HG03064 (cell line): ENCODE results near the gene COLEC12.
"Not testable (repeated sequence)": the region's sequence is repeated elsewhere in the genome, so short reads cannot be mapped to it uniquely, and the experiment has no call there.

Source experiments
- ATAC-seq: cut with Tn5 transposase; IDR thresholded peaks from one replicate; pipeline ENCODE4 v1.9.1; 2021; ENCODE audit warnings: low read depth; ENCODE audit not compliant: unreplicated experiment

Gene COLEC12

DNA sequence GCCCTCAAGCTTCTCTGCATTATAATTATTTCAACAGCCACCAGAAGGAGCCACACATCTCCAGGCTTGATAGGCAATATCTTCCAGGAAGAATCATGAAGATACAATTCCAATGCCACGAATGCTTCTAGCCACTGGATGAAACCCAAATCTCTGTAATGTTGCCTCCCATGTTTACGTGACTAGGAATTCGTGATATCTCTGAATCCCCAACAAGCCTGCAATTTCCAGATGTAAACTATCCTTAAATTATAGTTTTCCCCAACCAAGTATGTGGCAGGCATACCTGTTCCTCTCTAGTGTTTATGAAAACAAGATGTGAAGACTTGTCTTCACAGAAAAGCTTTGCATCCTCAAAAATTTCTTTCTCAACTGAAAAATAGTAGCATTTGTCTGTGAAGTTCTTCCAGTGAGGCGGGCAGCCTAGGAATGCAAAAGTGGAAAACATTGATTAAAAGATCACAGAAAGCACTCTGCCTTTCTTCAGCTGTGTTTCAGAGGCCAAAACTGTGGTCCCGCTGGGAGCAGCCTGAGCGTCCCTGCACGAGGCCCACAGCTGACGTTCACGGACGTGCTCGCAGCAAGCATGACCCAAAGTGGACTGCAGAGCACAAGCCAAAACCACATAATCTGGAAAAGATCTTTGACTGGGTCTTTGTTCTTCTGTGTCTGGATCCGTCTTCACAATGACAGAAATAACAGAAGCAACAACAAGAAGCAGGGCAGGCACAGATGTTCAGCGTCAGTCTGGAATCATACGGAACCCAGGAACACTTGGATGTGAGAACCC is 167.6 kb downstream of the COLEC12 start:
- no peak for ATAC-seq

DNA sequence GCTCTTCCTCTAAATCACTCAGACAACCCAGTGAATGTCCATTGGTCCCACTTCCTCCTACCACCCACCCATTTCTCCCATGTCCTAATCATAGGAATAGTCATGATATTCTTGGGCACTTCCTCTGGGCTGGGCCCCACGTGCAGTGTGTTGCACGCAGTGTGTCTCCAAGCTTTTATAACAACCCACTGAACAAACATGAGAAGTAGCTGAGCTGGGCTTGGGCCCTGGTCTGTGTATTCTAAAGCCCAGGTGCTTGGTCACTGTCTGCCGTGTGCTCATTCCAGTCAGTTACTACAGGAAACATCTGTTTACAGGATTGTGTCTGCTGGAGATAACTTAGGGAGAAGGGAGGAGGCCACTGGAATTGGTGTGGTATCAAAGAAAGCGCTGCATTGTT is 168.5 kb downstream of the COLEC12 start:
- no peak for ATAC-seq

DNA sequence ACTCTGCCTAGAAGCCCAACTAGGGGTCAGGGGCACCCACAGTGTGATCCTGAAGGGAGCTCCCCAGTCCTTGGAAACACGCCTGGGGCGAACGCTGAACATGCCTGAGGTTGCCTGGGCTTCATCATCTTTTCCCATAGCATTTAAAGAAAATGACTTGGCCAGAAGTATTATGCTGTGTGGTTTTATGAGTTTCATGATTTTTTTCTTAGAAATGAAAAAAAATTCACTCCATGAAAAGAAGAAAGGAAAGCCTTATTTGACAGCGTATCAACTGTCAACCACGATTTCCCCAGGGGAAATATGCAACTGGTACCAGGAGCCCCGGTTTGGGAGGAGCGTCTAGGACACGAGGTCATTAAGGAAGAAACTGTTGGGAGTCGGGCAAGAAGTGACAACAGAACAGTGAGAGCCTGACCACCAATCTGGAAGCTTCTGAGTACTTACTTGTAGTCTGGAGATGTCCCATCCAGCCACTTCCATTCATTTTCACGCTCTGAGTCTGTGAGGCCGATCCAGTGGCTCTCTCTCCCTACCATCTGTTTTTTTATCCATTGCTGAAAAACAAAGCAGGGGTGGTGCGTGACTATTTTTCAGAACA is 169.2 kb downstream of the COLEC12 start:
- no peak for ATAC-seq

DNA sequence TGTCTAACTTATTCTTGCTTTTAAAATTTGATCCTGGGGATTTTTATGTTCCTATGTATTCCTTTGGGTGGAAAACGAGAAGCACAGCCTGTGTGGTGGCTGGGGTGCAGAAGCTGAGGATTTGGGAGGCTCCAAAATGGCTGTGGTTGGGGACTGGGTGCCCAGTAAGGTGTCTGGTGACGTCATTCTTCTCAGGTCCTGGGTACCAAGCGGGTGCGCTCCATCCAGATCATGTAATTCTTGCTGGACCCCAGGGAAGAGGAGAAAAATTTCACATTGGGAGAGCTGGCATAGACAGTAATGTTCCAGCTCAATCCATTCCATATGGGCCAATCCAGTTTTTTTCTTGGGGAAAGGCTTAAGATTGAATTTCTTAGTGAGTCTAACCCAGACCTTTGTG is 171.6 kb downstream of the COLEC12 start:
- ATAC-seq = no peak

DNA sequence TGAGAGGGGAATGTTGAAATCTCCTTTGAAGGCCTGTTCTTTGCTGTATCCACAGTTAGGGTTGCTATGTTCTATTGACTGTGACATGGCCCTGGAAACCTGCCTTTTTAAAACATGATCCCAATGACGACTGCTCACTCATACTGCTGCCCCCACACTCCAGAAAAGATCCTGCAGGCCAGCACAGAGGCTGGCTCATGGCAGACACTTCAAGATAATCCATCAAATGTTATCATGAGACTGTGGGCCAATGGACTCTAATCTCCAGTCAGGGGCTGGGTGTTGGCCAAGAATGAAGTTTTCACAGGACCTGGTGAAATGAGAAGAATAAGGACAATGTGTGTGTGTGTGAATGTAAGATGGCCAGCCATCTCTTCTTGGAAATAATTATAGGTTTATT is 173.7 kb downstream of the COLEC12 start:
- no peak for ATAC-seq

DNA sequence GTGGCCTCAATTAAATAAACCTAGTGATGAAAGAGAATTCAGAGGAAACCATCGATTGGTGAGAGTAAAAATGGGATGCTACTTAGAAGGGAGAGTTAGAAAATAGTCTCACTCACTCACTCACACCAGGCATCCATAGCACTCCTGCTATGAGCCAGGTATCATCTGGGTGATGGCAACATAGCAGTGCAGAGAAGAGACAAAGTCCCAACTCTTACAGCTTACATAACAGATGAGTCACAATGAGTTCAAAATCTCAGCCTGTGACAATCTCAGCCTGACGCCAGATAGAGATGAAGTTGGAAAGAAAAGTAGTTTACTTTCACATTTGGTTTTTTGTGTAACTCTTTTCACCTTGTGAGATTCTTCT is 177.3 kb downstream of the COLEC12 start:
- no peak for ATAC-seq

DNA sequence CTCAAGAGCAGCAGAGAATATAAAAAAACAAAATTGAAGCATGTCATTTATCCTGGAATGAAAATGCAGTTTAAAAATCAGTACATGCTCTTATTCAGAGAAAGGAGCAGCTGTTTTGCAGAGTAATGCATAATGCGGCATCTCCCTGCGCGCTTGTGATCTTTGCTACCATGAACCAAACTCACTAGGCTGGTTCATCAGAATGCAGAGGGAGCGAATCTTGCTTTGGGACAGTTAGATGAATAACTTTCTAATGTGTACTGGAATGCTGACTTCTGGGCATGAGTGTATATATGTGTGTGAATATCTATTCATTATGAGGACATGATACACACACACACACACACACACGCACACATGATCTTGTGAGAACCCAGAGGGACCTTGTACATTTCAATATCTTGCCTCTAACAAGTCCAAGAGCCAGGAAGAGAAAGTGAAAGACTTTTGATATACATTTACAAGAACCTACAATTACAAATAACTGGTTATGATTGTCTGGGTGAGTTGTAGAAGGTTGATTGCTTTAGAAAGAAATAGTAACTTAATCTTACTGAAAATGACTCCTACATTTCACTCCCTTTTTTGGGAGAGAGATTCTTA is 178.5 kb downstream of the COLEC12 start:
- no peak for ATAC-seq

DNA sequence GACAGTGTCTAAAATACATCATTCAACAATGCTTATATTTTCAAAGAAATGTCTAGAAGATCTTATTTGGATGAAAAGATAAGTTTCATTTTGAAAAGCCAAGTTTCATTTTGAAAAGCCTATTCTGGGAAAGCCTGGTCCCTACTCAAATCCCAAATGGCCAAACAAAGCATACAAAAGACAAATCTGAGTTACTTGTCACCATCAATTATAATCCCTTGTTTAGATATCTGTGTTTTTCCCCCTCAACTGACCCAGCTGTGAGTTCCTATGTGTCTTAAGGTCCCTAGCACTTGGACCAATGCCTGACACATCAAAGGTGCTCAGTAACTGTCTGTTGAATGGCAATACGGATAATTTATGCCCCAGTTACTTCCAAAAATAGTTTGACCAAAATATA is 180.3 kb downstream of the COLEC12 start:
- no peak for ATAC-seq

DNA sequence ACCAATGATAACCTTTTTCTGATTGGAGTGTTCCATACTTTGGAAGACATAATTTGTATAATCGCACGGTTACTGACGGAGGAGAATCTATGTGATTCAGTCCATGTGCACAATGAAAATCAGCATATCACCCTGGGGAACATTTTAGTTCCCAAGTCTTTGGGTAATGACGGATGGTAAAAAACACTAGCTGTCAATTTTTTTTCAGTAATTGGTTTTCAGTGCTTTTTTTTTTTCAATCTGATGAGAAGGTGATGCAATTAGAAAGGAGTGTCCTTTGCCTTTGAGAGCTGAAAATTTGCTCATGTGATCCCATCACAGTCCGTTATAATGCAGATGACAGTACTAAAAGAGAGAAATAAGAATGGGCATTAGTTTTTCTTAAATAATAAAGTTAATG is 180.8 kb downstream of the COLEC12 start:
- no peak for ATAC-seq

DNA sequence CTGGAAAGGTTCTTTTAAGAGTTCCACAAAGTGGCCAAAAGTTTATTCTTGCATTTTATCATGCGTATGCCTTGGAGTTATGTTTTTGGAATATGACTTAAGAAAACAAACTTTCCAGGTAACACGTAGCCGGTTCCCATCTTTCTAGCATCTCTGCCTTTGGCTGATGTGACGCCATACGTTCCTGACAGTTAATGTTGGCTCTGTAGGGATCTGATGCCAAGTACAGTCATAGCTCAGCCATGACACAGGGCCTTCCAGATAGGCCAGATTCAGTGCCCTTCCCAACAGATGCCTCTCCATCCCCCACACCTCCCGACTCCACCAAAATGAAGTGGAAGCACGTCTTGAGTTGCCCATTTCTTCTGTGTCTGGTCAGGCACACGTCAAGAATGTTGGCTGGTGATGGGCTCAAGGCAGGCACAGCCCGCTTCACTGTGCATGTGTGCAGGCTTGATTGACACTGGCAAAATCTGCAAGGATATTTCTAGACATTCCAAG is 181.7 kb downstream of the COLEC12 start:
- no peak for ATAC-seq

DNA sequence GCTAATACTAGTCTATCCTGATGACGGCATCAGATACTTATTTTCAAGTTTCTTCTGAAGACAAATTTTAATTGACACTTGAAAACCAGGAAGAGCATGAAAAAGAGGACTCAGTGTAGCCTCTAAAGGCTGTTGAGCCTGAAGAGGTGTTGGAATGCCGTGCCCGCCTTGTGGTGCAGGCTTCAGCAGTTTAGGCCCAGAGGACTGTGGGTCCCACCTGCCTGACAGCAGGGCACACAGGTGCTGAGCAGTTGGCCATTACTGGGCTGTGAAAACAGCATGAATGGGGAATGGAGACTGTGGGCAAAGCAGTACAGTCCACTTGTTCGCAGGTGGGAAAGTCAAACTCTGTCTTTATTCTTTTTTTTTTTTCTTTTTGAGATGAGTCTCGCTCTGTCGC is 182.9 kb downstream of the COLEC12 start:
- no peak for ATAC-seq

DNA sequence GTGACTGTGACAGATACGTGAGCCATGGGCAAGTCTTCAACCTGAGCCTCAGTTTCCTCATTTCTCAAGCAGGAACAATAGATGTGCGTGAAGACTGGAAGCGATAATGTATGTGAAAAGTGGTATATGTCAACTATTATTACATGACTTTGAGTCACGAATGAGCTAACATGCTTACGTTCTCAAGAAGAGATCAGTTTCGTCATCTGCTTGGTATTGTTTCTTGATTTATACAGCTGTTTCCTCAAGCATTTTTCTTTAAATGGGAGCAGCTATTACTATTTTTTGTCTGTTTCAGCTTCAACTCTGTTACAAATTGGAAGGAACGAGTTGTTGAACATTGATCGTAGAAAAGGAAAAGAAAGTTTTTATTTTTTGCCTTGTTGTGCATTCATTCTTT is 184.1 kb downstream of the COLEC12 start:
- ATAC-seq = no peak

DNA sequence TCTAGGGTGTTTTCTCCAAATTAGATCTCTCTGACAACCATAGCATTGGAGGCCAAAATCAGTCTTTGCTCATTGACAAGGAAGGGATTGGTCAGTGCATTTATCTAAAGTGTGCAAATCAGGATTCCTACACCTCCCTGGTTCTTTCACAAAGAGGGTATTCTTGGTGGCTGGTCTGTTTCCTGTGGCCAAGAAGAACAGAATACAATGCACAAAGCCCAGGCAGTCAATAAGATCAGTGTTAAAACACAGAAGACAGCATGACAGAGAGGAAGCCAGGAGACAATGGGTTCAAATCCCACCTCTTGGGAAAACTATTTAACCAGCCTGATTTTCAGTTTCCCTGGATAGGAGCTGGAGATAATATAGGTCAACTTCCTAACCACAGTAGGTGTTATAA is 186.6 kb downstream of the COLEC12 start:
- ATAC-seq = no peak

DNA sequence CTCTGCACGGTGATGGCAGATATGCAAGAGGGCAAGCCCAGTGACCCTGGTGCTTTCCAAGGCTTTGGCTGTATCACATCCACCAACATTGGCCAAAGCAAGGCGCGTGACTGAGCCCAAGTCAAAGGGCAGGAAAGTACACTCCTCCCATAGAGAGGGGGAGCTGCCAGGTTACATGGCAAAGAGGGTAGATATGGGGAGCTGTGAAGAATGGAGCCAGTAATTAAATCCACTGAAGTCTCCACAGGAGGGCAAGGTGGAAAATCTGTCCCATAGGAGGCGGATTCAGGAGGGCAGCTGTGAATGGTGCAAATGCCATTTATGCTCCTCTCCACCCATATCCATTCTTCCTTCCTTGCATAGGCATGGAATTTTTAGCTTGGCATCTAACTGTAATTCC is 188.1 kb downstream of the COLEC12 start:
- ATAC-seq = no peak

DNA sequence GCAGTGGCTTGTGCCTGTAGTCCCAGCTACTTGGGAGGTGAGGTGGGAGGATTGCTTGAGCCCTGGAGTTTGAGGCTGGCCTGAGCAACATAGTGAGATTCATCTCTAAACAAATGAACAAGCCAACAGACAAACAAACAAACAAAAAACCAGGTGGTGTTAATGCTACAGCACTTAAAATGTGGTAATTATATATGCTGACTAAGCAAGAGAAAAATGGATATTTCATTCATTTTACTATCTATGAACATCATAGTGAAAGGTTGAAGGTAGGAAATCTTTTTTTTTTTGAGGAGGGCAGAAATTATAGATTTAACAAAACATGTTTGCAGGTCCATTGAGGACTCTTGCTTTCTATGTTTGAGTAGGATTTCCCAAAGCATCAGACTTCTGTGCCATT is 190.5 kb downstream of the COLEC12 start:
- no peak for ATAC-seq

DNA sequence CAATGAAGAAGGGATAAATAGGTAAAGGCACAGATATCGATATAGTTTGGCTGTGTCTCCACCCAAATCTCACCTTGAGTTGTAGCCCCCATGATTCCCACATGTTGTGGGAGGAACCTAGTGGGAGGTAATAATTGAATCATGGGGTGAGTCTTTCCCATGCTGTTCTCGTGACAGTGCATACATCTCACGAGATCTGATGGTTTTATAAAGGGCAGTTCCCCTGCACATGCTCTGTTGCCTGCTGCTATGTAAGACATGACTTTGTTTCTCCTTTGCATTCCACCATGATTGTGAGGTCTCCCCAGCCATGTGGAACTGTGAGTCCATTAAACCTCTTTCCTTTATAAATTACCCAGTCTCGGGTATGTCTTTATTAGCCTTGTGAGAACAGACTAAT is 192.4 kb downstream of the COLEC12 start:
- ATAC-seq = not testable (repeated sequence)

DNA sequence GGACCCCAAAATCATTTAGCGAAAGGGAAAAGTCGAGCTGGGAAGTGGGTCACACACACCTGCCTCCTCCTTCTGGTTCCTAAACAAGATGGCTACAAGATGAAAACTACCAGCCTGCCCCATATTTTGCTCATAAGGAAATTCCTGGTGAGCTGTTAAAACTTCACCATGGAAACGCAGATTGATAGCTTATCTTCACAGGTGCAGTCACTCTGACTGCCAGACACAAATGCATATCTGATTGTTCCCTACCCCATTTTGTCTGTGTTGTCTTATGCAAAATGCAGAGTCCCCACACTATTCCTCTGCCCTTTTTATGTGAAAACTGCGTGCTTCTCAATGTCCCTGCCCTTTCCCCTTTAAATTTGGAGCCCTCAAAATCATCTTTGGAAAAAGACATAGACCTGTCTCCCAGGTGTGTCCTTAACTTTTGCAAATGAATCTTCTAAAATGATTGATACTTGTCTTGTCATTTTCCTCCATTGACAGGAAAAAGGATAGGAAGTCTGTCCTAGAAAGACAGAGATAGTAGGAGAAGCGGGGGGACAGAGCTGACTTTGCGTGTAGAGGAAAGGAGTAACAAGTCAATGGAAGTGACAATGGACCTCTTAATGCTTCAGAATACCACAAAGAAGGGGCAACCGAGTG is 193.8 kb downstream of the COLEC12 start:
- ATAC-seq = no peak

DNA sequence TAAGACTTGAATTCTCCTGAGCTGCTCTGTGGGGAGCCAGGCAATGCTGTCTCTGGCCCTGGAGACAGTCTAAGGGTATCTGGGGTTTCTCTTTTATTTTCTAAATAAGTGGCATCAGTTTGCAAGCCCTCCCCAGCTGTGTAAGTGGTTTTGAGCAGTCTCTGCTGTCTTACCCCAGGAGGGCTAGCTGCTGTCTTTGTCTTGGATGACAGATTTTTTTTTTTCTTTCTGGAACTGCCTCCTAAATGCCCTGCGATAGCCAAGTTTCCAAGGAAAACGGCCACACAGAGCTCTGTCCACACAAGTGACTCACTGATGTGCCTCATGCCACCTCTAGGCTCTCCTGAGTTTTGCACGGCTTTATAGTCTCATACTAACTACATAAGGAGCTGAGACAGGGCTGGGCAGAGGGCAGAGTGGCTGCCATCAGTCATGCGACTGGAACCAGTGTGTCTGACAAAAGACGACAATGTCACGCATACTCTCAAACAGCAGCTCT is 195.4 kb downstream of the COLEC12 start:
- ATAC-seq = no peak

DNA sequence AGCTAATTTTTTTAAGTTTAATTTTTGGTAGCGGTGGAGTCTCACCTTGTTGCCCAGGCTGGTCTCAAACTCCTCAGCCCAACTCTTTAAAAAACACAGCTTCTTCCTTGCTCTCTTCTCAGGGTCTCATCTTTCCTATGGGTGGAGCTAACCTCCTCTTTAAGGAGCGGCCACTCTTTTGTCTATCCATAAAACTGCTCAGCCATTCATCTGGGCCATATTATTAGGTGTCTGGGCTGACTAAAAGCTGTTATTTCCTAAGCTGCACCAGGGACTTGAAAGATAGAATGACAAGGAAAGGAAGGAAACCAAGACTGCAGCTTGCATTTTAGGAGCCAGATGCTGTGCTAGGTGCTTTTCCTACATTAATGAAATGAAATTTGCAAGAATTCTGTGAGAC is 196.9 kb downstream of the COLEC12 start:
- ATAC-seq = no peak

DNA sequence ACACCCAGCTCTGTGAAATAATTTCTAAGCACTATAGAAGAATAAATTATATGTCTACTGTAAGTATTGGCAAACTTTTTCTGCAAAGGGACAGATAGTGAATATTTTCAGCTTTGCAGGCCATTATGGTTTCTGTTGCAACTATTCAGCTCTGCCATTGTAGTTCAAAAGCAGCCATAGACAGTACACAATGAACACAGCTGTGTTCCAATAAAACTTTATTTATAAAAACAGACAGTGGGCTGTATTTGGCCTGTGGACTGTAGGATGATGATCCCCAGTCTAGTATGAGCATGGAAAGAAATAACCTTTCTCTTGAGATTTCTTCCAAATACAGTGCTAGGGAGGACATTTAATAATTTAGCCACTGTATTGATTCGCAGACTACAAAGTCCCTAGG is 197.5 kb downstream of the COLEC12 start:
- ATAC-seq = no peak

DNA sequence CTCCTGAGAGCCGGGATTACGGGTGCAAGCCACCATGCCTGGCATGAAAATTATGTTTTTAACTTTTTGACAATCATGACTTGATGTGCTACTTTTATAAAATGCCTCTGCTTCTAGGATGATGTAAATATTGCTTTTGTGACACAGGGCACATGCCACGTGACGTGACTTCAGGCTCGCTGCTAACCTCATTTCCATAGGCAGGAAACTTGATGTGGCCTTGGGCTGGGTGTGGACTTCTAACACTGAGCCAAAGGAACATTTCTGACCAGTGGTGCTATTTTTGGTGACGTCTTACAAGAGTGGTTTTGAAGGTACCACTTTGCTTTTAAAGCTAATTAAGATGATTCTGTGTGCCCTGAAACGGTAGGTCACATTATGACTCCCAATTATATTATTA is 198.4 kb downstream of the COLEC12 start:
- ATAC-seq = no peak
